Omental fat pad (tissue), 4 donors: ENCODE data around the gene JAZF1. TPM values are rescaled to one million over a fixed set of nuclear protein-coding genes. Genes with fewer than 3 reads are reported as not detected.

Source experiments
- ATAC-seq: fragments of 150-250 bp; one replicate; pipeline ENCODE4 v1.9.1; 2016; ENCODE audit warnings: mild to moderate bottlenecking, moderate library complexity; ENCODE audit not compliant: low FRiP score
- DNase-seq: peaks from one replicate; pipeline ENCODE4 v3.0.0-alpha.2; 2019; ENCODE audit warnings: low spot score
- total RNA-seq, 4 donors: library from RNA; depleted of rRNA; stranded (reverse); fragments of >200 nt; gene quantifications; one replicate each; pipeline ENCODE4 v1.1.0, GENCODE V29; 2016
- TF ChIP-seq, protein P1 (sequence below), 3 donors: fragments of 450-650 bp; IDR thresholded peaks; one replicate each; pipeline ENCODE4 v1.5.1; 2016 to 2017; ENCODE audit warnings: antibody characterized with exemption in 3 of 3, mild to moderate bottlenecking in 3 of 3, moderate library complexity in 2 of 3

Gene JAZF1
- total RNA-seq, 4 donors from 2014 or later = 12.1 to 15.3 (median 12.8) TPM

DNA sequence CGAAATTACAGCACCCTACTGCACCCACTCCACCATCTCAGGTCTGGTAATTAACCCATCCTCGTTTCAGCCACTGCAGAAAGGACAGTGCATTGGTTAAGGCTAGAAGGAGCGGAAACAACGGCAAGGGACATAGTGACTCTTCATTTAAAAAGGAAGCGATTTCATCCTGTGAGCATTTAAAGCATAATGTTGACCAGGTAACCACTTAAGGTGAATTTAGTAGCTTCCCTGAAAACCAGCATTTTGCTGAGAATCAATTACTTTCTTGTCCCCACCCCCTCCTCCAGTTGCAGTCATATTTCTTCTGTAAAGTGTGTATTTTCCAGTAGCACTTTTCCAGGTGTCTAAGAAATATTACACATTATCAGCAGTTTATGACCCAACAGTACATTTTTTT lies 821 bp upstream of the JAZF1 start:
- ATAC-seq = no peak
- TF ChIP-seq, protein P1, sequence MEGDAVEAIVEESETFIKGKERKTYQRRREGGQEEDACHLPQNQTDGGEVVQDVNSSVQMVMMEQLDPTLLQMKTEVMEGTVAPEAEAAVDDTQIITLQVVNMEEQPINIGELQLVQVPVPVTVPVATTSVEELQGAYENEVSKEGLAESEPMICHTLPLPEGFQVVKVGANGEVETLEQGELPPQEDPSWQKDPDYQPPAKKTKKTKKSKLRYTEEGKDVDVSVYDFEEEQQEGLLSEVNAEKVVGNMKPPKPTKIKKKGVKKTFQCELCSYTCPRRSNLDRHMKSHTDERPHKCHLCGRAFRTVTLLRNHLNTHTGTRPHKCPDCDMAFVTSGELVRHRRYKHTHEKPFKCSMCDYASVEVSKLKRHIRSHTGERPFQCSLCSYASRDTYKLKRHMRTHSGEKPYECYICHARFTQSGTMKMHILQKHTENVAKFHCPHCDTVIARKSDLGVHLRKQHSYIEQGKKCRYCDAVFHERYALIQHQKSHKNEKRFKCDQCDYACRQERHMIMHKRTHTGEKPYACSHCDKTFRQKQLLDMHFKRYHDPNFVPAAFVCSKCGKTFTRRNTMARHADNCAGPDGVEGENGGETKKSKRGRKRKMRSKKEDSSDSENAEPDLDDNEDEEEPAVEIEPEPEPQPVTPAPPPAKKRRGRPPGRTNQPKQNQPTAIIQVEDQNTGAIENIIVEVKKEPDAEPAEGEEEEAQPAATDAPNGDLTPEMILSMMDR (IDR thresholded peaks at IDR 0.05) = no peak
- no peak for DNase-seq

DNA sequence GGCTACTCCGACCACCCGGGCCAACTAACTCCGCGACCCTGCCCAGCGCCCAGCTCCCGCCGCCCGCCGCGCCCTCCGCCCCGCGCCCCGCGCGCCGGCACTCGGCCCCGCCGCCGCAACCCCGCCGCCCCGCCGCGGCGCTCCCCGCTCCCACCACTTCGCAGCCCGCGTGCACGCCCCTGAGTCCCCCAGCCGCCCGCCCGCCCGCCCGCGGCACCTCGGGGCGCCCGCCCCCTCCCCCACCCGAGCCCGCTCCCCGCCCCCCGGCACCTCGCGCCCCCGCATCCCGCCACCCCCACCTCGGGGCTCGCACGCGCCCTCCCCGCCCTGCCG lies 598 bp downstream of the JAZF1 start:
- ATAC-seq (no peak), DNase-seq (no peak)
- TF ChIP-seq, protein P1 (IDR thresholded peaks at IDR 0.05) = no peak

DNA sequence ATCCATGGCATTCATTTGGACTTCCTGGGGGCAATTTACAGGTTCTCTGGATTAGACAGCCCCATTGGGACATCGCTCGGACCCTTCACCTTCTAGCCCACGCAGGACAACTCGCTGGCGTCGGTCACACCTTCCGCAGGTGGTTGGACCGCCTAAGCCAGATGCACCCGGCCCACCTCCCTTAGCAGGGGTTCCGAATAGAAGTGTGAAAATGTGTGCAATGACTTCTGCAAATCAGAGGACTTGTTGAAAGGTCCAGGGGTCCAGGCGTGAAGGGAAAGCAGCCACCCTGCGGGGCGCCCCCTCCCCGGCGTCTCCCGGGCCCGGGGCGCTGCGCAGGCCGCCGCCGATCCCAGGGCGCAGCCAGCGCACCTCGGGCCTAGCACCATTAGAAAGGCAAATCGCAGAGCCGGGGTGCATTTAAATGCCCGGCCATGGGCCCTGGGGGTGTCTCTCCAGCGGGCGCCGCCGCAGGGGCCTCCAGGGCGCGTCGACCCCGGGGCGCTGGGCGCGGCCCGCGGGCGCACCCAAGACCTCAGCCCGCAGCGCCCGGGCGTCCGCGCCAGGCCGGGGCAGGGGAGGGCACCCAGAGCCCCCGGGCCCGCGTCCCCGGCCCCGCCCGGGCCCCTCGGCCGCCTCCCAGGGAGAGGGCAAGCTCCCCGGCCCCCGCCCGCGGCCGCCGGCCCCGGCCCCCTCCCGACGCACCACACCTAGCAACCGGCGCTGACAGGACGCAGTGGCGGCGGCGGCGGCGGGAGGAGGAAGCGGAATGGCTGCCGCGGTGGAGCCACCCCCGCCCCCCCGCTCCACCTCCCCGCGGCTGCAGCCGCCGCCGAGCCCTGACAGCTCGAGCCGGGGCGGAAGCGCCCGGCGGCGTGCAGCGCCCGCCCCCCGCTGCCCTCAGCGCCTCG lies 1.2 kb downstream of the JAZF1 start:
- DNase-seq (peak; percentile 31), ATAC-seq (peak; percentile 65)
- TF ChIP-seq, protein P1 (IDR thresholded peaks at IDR 0.05) = no peak

DNA sequence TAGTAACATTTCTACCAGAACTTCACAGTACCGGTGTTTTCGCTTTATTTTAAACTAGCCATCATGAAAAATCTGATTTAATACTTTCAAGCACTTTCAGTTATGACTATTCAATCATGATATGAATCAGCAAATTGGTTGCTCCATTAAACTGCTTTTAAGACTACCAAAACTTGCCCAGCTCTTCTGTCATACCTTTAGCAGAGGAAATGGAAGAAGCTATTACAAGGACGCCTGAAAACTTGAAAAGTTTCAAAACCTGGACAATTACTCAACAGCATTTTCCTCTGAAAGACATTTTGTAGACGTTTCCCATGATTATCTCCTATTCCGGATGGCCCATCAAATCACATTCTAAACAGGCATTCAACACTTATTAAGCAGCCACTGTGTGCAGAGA lies 2.0 kb downstream of the JAZF1 start:
- TF ChIP-seq, protein P1 (IDR thresholded peaks at IDR 0.05) = no peak
- no peak for DNase-seq
- ATAC-seq = no peak

DNA sequence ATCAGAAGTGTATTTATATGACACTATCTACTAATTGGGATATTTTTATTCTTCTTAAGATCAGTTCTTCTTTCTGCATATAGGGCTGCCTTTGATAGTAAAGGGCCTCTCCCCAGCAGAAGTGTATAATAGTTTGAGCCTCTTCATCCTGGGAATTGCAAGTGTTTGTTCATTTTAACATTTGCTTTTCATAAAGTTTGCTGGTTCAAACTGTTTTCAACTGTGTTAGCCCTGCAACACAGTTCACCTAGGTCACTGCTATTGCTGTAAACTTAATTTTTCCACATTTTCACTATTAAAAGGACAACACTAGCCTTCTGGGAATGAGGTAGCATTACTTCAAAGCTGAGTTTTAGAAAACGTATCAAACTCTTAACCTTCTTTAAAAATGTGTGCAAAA lies 2.8 kb downstream of the JAZF1 start:
- no peak for DNase-seq
- TF ChIP-seq, protein P1 (IDR thresholded peaks at IDR 0.05) = no peak
- no peak for ATAC-seq

DNA sequence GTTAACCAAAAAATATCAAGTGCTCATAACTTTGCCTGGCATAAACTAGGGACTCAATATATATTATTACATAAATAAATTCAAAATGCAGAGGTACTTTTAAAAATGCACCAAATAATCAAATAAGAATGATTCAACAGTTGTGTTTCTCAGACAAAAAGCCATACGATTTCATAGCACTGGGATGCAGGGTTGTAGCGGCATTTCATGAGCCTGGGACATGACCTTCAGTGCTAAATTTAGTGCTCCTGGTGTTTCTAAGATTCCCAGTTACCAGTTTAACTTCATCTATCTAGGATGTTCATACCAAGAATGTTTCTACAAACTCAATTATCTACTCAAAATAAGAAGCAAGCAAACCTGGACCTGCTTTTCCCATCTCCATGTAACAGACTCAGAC lies 4.0 kb downstream of the JAZF1 start:
- TF ChIP-seq, protein P1 (IDR thresholded peaks at IDR 0.05) = no peak
- ATAC-seq (no peak), DNase-seq (no peak)

DNA sequence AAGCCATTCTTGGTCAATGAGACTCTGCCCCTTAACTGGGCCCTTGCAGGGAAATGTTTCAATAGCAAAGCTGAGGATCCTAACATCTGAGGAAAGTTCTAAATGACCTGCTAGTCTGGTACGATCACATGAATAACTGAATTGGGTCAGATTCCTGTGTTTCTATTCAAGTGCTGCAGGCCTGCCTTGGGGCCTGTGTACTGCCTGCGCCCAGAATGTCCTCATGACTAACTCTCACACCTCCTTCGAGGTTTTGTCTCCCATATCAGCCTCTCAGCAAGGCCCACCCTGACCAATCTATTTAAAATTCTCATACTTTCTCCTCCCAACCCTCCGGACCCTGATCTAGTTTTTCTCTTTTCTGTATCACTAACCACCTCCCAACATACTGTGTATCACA lies 4.4 kb downstream of the JAZF1 start:
- no peak for DNase-seq
- TF ChIP-seq, protein P1 (IDR thresholded peaks at IDR 0.05) = no peak

More for the DNA sequence above, 4.4 kb downstream of the JAZF1 start:
- ATAC-seq = no peak
